Breast epithelium (tissue), 3 donors: ENCODE data around the gene TMEM171.

Experiments used
- POLR2A ChIP-seq: fragments of 450-650 bp; IDR thresholded peaks from one replicate; pipeline ENCODE4 v1.6.1; 2016; ENCODE audit warnings: antibody characterized with exemption, mild to moderate bottlenecking, moderate library complexity
- POLR2AphosphoS5 ChIP-seq, 3 donors: sonication (generic); formaldehyde crosslinking; IDR thresholded peaks; one replicate each; pipeline ENCODE4 v1.6.1; 2017; ENCODE audit warnings: antibody characterized with exemption in 3 of 3
- TF ChIP-seq, protein P1 (sequence below), 3 donors: fragments of 450-650 bp; IDR thresholded peaks; one replicate each; pipeline ENCODE4 v1.5.1; 2016 to 2017; ENCODE audit warnings: antibody characterized with exemption in 3 of 3, mild to moderate bottlenecking in 3 of 3, moderate library complexity in 3 of 3

DNA sequence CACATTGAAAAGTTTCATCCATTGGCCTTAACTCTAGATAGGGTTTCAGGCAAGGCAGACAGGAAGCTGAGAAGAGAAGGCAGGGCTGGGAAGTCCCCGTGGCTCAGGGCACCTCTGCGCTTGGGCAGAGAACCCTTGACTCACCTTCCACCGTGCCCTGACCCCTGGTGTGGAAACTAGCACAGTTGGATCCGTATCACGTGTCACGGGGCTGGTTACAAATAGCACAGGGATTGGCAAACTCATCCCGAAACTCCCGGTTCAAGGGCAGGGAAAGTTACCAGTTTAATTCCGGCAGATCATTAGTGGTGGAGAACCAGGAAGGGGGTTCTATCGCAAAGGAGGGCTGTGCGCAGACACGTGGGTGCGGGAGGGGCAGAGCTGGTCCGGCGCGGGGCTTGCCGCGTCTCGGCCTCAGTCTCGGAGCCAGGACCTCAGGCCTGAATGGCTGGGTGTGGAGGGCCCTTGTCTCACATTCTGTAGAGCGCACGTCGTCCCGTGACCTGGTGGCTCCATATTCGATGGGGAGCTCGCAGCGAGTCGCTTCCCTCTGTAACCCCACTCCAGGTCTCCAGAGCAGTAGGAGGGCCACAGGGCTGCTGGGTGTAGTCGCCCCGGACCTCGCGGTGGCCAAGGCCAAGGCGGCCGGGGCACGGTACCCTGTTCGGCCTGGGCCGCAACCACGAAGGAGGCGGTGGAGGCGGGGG is 771 bp upstream of the TMEM171 start:
- TF ChIP-seq POLR2A (no peak), POLR2AphosphoS5 (IDR thresholded peaks at IDR 0.05) (no peak)
- TF ChIP-seq, protein P1, sequence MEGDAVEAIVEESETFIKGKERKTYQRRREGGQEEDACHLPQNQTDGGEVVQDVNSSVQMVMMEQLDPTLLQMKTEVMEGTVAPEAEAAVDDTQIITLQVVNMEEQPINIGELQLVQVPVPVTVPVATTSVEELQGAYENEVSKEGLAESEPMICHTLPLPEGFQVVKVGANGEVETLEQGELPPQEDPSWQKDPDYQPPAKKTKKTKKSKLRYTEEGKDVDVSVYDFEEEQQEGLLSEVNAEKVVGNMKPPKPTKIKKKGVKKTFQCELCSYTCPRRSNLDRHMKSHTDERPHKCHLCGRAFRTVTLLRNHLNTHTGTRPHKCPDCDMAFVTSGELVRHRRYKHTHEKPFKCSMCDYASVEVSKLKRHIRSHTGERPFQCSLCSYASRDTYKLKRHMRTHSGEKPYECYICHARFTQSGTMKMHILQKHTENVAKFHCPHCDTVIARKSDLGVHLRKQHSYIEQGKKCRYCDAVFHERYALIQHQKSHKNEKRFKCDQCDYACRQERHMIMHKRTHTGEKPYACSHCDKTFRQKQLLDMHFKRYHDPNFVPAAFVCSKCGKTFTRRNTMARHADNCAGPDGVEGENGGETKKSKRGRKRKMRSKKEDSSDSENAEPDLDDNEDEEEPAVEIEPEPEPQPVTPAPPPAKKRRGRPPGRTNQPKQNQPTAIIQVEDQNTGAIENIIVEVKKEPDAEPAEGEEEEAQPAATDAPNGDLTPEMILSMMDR (IDR thresholded peaks at IDR 0.05): no peak
